Kidney capillary endothelial cell (primary cell): ENCODE data around the gene ZFAND3.
A peak's percentile ranks its signal among the peaks of the same experiment; 100 is the strongest.

Experiments used
- DNase-seq: peaks from one replicate; pipeline ENCODE4 v3.0.0-alpha.2; 2018; ENCODE audit warnings: low spot score

ZFAND3 gene

DNA sequence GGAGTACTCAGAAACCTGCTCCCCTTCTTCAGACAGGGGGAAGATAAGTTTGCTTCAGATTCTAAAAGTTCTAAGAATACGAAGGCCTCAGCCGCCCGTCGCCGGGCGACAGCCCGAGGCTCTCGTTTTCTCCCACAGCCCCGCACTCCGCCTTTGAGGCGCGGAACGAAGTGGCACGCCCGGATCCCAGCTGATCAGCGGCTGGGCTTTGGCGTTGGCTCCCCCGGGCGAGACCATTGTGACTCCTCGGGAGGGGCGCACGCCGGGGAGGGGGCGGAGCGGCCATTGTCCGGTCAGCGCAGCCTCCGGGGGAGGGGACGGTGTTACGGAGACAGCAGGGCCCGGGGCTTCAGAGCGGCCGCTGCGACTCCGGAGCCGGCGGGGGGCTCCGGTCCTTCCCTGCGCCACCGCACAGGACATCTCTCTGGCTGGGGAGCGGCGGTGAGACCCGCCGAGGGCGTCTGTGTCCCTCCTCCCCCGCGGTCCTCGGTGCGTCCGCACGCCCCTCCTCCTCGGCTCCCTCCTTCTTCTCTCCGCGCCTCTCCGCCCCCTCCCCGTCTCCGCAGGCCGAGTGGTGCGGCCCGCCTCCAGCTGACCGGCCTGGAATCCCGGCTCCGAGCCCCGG lies at the start of gene ZFAND3:
TSS of gene ZFAND3 (plus strand) at position 551 of the 625 bp plus-strand sequence. CDS start 219 bp downstream, outside the sequence.
- DNase-seq: peak; percentile 95

DNA sequence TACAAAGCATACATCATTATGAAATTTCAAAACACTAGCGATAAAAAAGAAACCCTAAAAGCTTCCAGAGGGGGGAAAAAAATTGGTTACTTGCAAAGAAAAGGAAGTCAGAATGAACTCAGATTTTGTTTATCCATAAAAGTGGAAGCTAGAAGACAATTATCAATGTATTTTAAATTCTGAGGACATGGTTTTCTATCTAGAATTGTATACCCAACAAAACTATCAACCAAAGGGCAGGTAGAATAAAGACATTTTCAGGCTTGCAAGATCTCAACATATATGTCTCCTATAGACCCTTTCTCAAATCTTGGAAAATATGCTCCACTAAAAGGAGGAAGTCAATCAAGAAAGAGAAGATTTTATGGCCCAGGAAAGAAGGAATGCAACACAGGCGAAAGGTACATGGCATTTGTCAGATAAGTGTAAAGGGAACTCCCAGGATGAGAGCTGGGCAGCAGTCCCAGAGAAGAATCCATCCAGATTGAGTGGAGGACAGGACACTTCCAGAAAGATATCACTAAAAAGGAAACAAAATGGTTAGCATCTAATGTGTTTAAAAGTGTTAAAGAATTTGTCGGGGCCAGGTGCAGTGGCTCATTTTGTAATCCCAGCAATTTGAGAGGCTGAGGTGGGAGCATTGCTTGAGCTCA lies 45.4 kb upstream of the ZFAND3 start:
- DNase-seq: no peak

DNA sequence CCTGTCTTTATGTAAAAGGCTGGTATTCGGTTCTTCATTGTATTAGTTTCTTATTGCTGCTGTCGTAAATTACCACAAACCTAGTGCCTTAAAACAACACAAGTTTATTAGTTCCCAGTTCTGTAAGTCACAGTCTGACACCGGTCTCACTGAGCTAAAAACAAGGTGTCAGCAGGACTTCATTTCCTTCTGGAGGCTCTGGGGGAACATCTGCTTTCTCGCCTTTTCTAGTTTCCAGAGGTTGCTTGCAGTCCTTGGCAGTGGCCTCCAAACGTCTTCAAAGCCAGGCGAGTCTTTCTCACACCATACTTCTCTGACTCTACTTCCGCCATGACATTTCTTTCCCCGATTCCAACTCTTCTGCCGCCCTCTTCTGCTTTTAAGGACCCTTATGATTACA lies 43.0 kb upstream of the ZFAND3 start:
- no peak for DNase-seq

DNA sequence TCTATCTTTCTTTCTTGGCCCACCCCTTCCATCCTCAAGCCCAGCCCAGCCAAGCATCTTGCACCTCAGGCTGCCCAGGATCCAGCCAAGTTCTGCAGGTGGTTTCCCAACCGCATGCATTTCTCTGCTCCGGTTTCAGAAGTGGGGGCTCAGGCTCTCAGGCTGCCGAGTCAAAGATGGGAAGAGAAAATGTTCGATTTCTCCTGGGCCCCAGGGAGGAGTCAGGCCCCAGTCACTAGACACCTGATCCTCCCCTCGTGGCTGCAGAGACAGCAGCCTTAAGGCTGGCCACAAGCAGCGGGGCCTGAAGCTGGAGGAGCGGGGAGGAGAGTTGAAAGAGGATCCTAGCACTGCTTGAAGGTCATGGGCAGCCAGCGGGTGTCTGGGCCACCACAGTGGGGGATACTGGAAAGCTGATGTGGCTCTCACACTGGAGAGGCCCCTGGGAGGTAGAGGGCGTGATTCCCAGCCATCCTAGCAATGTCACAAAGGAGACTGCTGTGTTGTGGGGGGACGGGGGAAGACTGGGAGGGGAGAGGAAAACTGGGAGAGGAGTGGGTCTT lies 42.2 kb upstream of the ZFAND3 start:
- no peak for DNase-seq

GRCh38 chr6:37779111-37779800 lies 40.3 kb upstream of the ZFAND3 start:
- no peak for DNase-seq

DNA sequence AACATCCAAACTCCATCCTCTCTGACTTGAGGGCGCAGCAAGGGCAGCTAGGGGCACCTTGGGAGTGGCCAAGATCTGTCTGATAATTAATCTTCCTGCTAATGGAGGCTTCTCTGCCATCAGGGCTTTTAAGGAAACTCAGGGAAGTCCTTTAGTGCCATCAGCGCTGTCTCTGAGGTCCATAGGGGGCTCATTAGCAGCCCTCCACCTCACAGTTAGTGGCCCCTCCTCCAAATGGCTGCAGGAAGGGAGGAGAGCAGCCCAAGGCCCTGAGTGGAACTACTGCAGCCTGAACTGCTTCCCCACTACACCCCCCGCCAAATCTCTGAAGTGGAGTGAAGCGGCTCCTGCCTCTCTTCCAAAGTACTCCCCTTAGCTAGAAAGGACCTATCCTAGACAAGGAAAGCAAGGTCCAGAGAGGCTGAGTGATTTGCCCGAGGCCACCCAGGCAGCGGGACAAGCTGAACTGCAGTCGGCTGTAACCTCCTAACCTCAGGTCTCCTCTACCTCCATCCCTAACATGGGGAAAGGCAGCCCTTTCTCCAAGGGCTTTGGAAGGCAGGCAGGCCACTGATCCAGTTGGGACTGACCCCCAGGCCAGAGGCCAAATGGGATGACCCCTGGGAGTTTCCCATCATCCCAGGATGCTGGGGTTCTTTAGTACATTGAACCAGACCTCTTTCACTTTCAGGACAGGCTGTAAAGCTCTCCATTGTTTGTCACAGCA lies 39.5 kb upstream of the ZFAND3 start:
- no peak for DNase-seq

DNA sequence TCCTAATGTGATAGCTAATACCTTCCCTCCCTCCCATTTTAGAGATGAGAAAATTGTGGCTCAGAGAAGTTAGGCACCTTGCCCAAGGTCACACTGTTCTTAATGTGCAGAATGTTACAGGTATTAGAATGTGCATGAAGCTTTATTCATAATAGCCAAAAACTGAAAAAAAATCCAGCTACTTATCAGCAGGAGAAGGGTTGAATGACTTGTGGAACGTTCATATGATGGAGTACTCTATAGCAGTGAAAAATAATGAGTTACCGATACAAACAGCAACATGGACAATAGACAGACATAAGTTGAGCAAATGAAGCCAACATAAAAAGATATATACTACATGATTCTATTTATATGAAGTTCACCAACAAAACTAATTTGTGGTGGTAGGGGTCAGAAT lies 37.7 kb upstream of the ZFAND3 start:
- DNase-seq: no peak

GRCh38 chr6:37783025-37783855 lies 36.3 kb upstream of the ZFAND3 start:
- no peak for DNase-seq

DNA sequence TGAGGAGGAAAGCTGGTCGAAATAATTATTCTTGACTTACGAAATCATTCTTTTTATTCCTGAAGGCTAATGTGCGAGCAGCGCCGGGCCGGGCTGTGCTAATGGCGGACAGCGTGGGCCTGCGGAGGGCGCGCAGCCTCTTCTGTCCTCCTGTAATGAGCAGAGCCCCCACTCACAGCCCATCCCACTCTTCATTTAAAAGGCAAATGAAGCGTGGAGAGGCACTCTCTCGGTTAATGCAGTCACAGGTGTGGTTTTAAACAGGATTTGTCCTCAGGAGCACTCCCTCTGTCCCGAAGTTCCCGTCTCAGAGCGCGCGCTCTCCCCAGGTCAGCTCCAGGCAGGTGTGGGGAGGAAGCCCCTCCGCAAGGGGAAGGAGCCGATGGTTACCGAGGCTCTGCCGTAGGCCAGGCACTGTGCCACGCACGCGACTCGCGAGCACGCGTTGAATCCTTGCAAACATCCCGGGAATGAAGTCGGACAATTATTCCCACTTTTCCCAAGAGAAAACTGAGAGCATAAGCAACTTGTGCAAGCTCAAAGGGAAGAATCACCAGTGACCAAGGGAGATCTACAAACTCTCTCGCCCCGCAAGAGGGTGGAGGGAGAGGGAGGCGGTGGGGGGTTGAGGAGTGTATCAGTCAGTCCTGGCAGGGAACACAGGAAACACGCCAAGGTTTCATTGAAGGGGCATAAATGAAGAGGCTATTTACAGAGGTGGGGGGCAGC lies 35.5 kb upstream of the ZFAND3 start:
- DNase-seq: no peak

GRCh38 chr6:37784585-37784967 lies 35.0 kb upstream of the ZFAND3 start:
- DNase-seq: no peak

DNA sequence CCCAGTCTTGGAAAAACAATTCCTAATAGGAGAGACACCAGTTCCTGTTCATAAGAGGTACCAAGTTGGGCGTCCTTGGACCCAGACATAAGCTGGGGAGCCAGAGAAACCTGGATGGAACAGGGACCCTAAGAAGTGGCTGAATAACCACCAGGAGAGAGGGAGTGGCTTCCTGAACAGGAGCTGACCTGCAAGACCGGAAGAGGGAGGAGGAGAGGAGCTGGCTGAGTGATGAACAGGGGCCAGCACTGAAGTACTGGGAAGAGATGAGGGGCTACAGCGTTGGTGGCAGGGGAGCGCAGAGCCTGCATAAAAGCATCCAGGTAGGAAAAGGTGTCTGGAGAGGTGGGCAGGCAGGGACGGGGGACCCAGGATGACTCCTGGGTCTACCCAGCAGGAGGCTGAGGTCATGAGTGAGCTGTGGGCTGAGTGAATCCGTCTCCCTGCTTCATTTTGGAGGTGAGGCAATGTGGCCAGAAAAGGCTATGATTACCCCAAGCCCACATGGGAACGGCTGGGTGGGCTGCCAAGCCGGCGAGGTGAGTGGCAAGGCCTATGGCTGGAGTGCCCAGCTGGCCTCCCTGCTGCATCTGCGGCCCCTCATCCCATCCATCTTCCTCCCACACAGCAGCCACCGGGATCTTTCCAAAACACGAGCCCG lies 34.4 kb upstream of the ZFAND3 start:
- no peak for DNase-seq

DNA sequence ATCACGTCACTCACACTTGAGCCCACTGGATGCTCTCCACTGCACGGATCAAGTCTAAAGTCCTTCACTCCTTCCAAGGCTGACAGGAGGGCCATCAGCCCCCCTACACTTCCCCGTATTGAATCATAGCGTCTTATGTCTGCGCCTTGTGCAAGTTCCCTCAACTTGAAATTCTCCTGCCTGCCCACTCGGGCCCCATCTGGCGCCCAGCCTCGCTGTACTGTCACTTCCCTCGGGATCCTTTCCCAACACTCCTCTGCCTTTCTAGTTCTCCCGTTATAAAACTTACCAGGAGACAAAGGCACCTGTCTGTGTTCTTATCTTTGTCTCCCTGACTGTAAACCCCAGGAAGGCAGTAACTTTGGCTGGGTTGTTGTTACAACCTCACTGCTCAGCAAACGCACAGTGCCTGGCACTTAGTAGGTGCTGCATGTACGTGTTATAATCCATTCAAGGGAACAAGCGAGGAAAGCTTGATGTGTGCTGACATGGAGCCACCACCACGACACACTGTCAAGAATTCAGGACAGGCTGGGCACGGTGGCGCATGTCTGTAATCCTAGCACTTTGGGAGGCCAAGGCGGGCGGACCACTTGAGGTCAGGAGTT lies 33.8 kb upstream of the ZFAND3 start:
- DNase-seq: no peak

DNA sequence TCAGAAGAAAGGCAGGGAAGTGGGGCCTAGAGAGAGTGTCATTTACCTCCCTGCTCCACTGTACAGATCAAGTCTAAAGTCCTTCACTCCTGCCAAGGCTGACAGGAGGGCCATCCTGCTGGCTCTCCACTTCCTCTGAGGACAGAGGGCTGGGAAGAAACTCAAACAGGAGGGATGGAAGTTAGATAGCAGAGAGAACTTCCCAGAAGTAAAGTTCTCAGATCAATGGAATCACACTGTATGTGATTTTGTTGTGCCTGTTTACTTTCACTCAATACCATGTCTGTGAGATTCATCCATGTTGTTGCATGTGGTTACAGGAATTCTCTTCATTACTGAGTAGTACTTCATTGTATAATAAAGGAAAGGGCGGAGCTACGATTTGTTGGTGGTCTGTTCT lies 32.3 kb upstream of the ZFAND3 start:
- DNase-seq: no peak

- no peak for DNase-seq
These were observed 31.3 kb upstream of the ZFAND3 start for GRCh38 chr6:37788259-37788658.

DNA sequence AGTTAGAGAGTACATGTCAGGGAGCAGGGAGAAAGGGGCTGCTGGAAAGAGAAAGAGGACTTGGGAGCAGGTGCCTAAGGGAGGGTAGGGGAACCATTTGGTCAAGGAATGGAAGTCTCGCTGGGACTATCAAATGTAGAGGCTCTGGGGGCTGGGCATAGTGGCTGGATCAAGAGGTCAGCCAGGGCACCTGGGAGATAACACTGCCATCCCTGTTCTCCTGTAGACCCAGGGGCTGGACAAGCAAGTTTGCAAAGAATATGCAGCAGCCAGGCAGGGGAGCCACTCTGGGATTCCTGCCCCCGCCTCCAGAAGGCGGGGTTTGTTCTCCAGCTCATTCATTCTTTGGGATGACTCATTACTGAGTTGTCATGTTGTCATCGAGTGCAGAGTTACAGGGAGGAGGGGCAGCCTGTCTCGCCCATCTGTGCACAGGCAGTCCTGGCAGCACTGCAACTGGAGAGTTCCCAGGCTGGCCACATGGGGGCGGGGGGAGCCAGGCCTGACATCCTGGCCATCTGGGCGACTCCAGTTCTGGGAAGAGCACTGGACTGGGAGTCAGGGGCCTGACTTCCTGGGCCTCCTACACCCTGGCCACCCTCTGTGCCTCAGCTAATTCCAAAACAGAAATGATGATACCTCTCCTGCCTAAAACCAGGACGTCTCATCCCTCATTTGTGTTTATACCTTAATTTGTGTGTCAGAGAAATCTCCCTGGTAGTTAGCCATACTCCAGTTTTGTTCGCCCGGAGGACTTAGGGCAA lies 28.2 kb upstream of the ZFAND3 start:
- DNase-seq: peak; percentile 97

DNA sequence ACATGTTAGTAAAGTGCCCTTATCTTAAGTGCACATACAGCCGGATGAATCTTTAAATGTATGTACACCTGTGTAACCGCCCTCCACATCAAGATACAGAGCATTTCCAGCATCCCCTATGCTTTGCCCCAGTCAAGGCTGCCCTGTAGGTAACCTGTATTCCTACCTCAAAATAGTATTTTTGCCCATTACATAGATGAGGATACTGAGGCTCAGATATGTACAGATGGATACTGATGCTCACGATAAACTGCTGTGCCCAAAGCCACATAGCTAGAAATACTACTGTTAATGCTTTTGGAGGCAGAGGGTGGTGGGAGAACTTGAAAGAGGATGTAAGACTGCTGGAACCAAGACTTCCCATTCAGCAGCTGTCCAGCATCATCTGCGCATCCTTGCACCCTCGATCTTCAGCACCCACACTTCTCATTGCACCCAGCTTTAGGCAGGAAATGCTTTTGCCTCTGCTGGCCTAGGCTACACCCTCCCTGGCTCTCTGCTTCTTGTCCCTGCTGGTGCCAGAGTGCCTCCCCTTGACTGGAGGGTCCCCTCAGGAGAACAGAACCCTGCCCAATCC lies 27.0 kb upstream of the ZFAND3 start:
- DNase-seq: no peak

GRCh38 chr6:37793067-37793466 lies 26.5 kb upstream of the ZFAND3 start:
- DNase-seq: no peak

- no peak for DNase-seq
These were observed 24.7 kb upstream of the ZFAND3 start for GRCh38 chr6:37794825-37795224.
